ENCODE results near the gene FRAT2. TPM values are rescaled to one million over a fixed set of nuclear protein-coding genes. Genes with fewer than 3 reads are reported as not detected.
"Not testable (repeated sequence)": the region's sequence is repeated elsewhere in the genome, so short reads cannot be mapped to it uniquely, and the experiment has no call there.

Gene FRAT2
- total RNA-seq, 1 donor from 2014 or later: 27.5 TPM

GRCh38 chr10:97356318-97356914 lies 21.9 kb upstream of the FRAT2 start:
- no peak for DNase-seq
- ATAC-seq: no peak
- H3K27me3 ChIP-seq (ENCODE audit: low read depth): no peaks in the 10 kb centered on the region
- intact Hi-C loops (cut with DNase I): no loop called here
- H3K36me3 ChIP-seq: peaks cover 35% of the 10 kb centered on the region
- H3K9me3 ChIP-seq: no peaks in the 10 kb centered on the region
- peaks cover 21% of the 10 kb centered on the region for H3K4me1 ChIP-seq
- peak overlapping the region; percentile 58 for H3K27ac ChIP-seq
- TF ChIP-seq, protein P1, sequence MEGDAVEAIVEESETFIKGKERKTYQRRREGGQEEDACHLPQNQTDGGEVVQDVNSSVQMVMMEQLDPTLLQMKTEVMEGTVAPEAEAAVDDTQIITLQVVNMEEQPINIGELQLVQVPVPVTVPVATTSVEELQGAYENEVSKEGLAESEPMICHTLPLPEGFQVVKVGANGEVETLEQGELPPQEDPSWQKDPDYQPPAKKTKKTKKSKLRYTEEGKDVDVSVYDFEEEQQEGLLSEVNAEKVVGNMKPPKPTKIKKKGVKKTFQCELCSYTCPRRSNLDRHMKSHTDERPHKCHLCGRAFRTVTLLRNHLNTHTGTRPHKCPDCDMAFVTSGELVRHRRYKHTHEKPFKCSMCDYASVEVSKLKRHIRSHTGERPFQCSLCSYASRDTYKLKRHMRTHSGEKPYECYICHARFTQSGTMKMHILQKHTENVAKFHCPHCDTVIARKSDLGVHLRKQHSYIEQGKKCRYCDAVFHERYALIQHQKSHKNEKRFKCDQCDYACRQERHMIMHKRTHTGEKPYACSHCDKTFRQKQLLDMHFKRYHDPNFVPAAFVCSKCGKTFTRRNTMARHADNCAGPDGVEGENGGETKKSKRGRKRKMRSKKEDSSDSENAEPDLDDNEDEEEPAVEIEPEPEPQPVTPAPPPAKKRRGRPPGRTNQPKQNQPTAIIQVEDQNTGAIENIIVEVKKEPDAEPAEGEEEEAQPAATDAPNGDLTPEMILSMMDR (IDR thresholded peaks at IDR 0.05): no peak
- H3K4me3 ChIP-seq: no peak overlapping the region

DNA sequence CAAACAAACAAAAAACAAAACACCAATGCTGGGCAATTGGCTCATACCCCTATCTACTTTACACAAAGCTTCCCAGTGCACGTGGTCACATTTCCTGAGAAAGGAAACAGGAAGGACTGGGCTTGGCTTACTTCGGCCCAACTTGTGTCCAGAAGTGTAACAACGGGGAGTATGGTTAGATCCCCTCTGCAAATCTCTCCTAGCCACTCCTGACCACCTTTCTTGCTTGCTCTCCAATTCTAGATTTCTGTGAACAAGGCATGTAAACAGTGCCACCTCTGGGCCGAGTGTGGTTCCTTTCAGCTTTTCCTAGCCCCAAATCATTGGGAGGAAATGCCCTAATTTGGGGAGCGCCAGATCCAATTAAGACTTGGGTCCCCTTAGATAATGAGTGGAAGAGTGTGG lies 21.0 kb upstream of the FRAT2 start:
- H3K36me3 ChIP-seq: peaks cover 33% of the 10 kb centered on the region
- H3K9me3 ChIP-seq: no peaks in the 10 kb centered on the region
- DNase-seq (no peak), ATAC-seq (peak; percentile 40 to 53)
- intact Hi-C loops (cut with DNase I): no loop called here
- H3K27ac ChIP-seq: peak overlapping the region; percentile 58
- peaks cover 21% of the 10 kb centered on the region for H3K4me1 ChIP-seq
- H3K27me3 ChIP-seq (ENCODE audit: low read depth): no peaks in the 10 kb centered on the region
- no peak overlapping the region for H3K4me3 ChIP-seq
- TF ChIP-seq, protein P1 (IDR thresholded peaks at IDR 0.05): peak; percentile 48

GRCh38 chr10:97353945-97354344 lies 19.4 kb upstream of the FRAT2 start:
- Histone ChIP-seq H3K27ac (peak overlapping the region; percentile 67), H3K36me3 (peaks cover 17% of the 10 kb centered on the region), H3K9me3 (no peaks in the 10 kb centered on the region), H3K4me3 (no peak overlapping the region), H3K27me3 (ENCODE audit: low read depth) (no peaks in the 10 kb centered on the region), H3K4me1 (peaks cover 21% of the 10 kb centered on the region)
- DNase-seq: peak; percentile 75
- ATAC-seq: peak; percentile 63 to 81
- intact Hi-C loops (cut with DNase I): no loop called here
- TF ChIP-seq, protein P1 (IDR thresholded peaks at IDR 0.05): no peak

- H3K9me3 ChIP-seq: no peaks in the 10 kb centered on the region
- DNase-seq: no peak
- H3K4me3 ChIP-seq: no peak overlapping the region
- H3K27me3 ChIP-seq (ENCODE audit: low read depth): no peaks in the 10 kb centered on the region
- H3K4me1 ChIP-seq: no peaks in the 10 kb centered on the region
- no peak overlapping the region for H3K27ac ChIP-seq
- no peak for ATAC-seq
- intact Hi-C loops (cut with DNase I): no loop called here
- TF ChIP-seq, protein P1 (IDR thresholded peaks at IDR 0.05): no peak
- H3K36me3 ChIP-seq: no peaks in the 10 kb centered on the region
Measured at GRCh38 chr10:97349752-97350513, 15.4 kb upstream of the FRAT2 start.

DNA sequence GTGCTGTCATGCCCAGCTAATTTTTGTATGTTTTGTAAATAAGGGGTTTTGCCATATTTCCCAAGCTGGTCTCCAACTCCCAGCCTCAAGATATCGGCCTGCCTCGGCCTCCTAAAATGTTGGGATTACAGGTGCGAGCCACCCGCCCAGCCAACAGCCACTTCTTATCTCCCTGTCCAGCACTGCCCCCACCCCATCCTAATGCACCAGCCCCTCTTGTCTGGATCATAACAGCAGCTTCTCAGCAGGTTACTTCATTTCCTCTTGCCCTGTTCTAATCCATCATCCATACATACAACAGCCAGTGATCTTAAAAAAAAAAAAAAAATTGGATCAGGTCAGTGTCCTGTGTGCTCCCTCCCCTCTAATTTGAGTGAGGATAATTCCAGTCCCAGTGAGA lies 12.8 kb upstream of the FRAT2 start:
- TF ChIP-seq, protein P1 (IDR thresholded peaks at IDR 0.05): no peak
- Histone ChIP-seq H3K9me3 (no peaks in the 10 kb centered on the region), H3K4me3 (no peak overlapping the region), H3K36me3 (no peaks in the 10 kb centered on the region), H3K27me3 (ENCODE audit: low read depth) (no peaks in the 10 kb centered on the region), H3K4me1 (no peaks in the 10 kb centered on the region), H3K27ac (no peak overlapping the region)
- intact Hi-C loops (cut with DNase I): no loop called here
- no peak for ATAC-seq
- no peak for DNase-seq

GRCh38 chr10:97343664-97344063 lies 9.1 kb upstream of the FRAT2 start:
- DNase-seq; intact Hi-C loops (cut with DNase I): not testable (repeated sequence)

More at GRCh38 chr10:97343664-97344063, 9.1 kb upstream of the FRAT2 start:
- ATAC-seq; H3K27me3 ChIP-seq (ENCODE audit: low read depth); H3K4me1 ChIP-seq; H3K36me3 ChIP-seq; H3K4me3 ChIP-seq; H3K9me3 ChIP-seq; H3K27ac ChIP-seq: not testable (repeated sequence)
